Endothelial cell of umbilical vein (primary cell): ENCODE data around the gene STARD6. TPM values are rescaled to one million over a fixed set of nuclear protein-coding genes. Genes with fewer than 3 reads are reported as not detected.

Source experiments
- BruUV-seq: library from RNA; stranded (reverse); fragments of 400-500 nt; replicated peaks from 2 replicates; lab custom pipeline; 2021; lab: Mats Ljungman, UMichigan
- CTCF ChIA-PET: fragments of 300-600, 350-600 bp; sonication (Branson Sonifier 250); formaldehyde crosslinking; loops from one replicate; lab custom pipeline; 2021; ENCODE audit warnings: antibody characterized with exemption, inconsistent platforms; lab: Charles Lee
- POLR2A ChIA-PET: fragments of 300-600, 350-600 bp; sonication (Branson Sonifier 250); formaldehyde crosslinking; loops from one replicate; lab custom pipeline; 2021; ENCODE audit warnings: antibody characterized with exemption, inconsistent platforms; lab: Charles Lee
- DNase-seq: peaks from one replicate; pipeline ENCODE4 v3.0.0-alpha.2; 2011; ENCODE audit warnings: low read depth, low spot score
- FAIRE-seq: peaks from 2 replicates; lab custom pipeline; 2011; peaks lifted over from hg19 to GRCh38; lab: Jason Lieb, UNC
- H2AFZ ChIP-seq: 2 replicates; pipeline ENCODE4 v1.6.0; 2012; ENCODE audit warnings: low read depth, low read length, control low read depth, inconsistent platforms
- H3K27ac ChIP-seq: 2 replicates; pipeline ENCODE4 v1.5.1; 2011; ENCODE audit warnings: low read depth, mild to moderate bottlenecking, control low read depth, low read length, moderate library complexity; ENCODE audit not compliant: insufficient read depth
- H3K27me3 ChIP-seq, 2 experiments: 2 replicates each; pipeline versions ENCODE4 v1.6.0 to v1.6.1; 2011; ENCODE audit warnings: low read length in 2 of 2, mixed read lengths in 1 of 2; ENCODE audit not compliant: control insufficient read depth in 2 of 2, insufficient read depth in 2 of 2
- H3K36me3 ChIP-seq, 2 experiments: 2 replicates in 1 of 2; 3 replicates in 1 of 2; pipeline ENCODE4 v1.5.1; 2011; ENCODE audit warnings: low read length in 2 of 2, mild to moderate bottlenecking in 1 of 2, moderate library complexity in 1 of 2; ENCODE audit not compliant: control insufficient read depth in 2 of 2, insufficient read depth in 2 of 2; ENCODE audit errors: extremely low read depth in 1 of 2
- H3K4me1 ChIP-seq: 3 replicates; pipeline ENCODE4 v1.5.1; 2011; ENCODE audit warnings: mild to moderate bottlenecking, low read length; ENCODE audit not compliant: control insufficient read depth, insufficient read depth; ENCODE audit errors: extremely low read depth
- H3K4me2 ChIP-seq: 2 replicates; pipeline ENCODE4 v1.6.1; 2011; ENCODE audit warnings: low read length, control low read depth, mixed read lengths; ENCODE audit not compliant: insufficient read depth
- H3K4me3 ChIP-seq, 3 experiments: fragments of 200-600 bp in 1 of 3; sonication (generic), shearing (Covaris generic) in 1 of 3; replicated peaks in 1 of 3; 2 replicates each; pipeline ENCODE4 v1.5.1; 2011 to 2016; ENCODE audit warnings: control low read depth in 3 of 3, low read length in 3 of 3, mild to moderate bottlenecking in 2 of 3, inconsistent platforms in 1 of 3, low read depth in 1 of 3, moderate library complexity in 1 of 3; ENCODE audit not compliant: insufficient read depth in 1 of 3
- H3K79me2 ChIP-seq: 2 replicates; pipeline ENCODE4 v1.6.0; 2012; ENCODE audit warnings: low read length, inconsistent platforms; ENCODE audit not compliant: control insufficient read depth, insufficient read depth
- H3K9ac ChIP-seq: replicated peaks from 2 replicates; pipeline ENCODE3; 2011; ENCODE audit warnings: low read length, control low read depth; ENCODE audit not compliant: insufficient read depth; ENCODE audit errors: extremely low read depth
- H3K9me1 ChIP-seq: replicated peaks from 3 replicates; pipeline ENCODE4 v1.6.0; 2011; ENCODE audit warnings: mild to moderate bottlenecking, low read length; ENCODE audit not compliant: control insufficient read depth, insufficient read depth; ENCODE audit errors: extremely low read depth
- H3K9me3 ChIP-seq: replicated peaks from 2 replicates; pipeline ENCODE4 v1.5.1; 2012; ENCODE audit warnings: low read length, inconsistent platforms; ENCODE audit not compliant: control insufficient read depth, insufficient read depth
- H4K20me1 ChIP-seq: replicated peaks from 2 replicates; pipeline ENCODE3; 2011; ENCODE audit warnings: mild to moderate bottlenecking, low read length; ENCODE audit not compliant: control insufficient read depth, insufficient read depth; ENCODE audit errors: extremely low read depth
- EZH2 ChIP-seq: IDR thresholded peaks from 2 replicates; pipeline ENCODE4 v1.6.1; 2012; ENCODE audit warnings: borderline replicate concordance, low read depth, mild to moderate bottlenecking, moderate library complexity, low read length, inconsistent platforms; ENCODE audit not compliant: severe bottlenecking
- FOS ChIP-seq: IDR thresholded peaks from 2 replicates; pipeline ENCODE4 v1.6.1; 2011; ENCODE audit warnings: mild to moderate bottlenecking, low read length, moderate library complexity, borderline replicate concordance; ENCODE audit not compliant: insufficient read depth
- JUN ChIP-seq: IDR thresholded peaks from 2 replicates; pipeline ENCODE4 v1.6.1; 2011; ENCODE audit warnings: borderline replicate concordance, low read depth; ENCODE audit not compliant: insufficient read length, insufficient read depth
- MYC ChIP-seq: IDR thresholded peaks from one replicate; pipeline ENCODE4 v1.6.1; 2011; ENCODE audit warnings: mild to moderate bottlenecking, low read depth, low read length
- POLR2A ChIP-seq: IDR thresholded peaks from 2 replicates; pipeline ENCODE4 v1.6.1; 2012; ENCODE audit warnings: low read depth, mild to moderate bottlenecking, control low read depth, low read length
- dilution Hi-C: fragments of 300-500 bp; cut with MboI; formaldehyde crosslinking; loops from one replicate; pipeline ENCODE4 v1.15.0; 2019; ENCODE audit warnings: low sequenced_read_pairs; ENCODE audit not compliant: extremely low pct_ligation_motif_present
- intact Hi-C: fragments of 100-400 bp; cut with micrococcal nuclease; formaldehyde crosslinking; loops from one replicate; pipeline ENCODE4 v1.10.0; 2022
- polyA plus RNA-seq, 4 experiments: library from polyadenylated mRNA; depleted of rRNA in 3 of 4; stranded (reverse) in 3 of 4; unstranded in 1 of 4; fragments of >200 nt; gene quantifications; 2 replicates each; pipeline versions ENCODE4 v1.2.1 to v1.2.3, GENCODE V29; 2011 to 2012; ENCODE audit warnings: missing spikeins in 1 of 4
- small RNA-seq: library from RNA; depleted of rRNA; stranded (forward); fragments of <200 nt; gene quantifications from one replicate; pipeline ENCODE3, GENCODE V24; 2012; ENCODE audit warnings: low replicate concordance, low read depth; ENCODE audit not compliant: insufficient read depth, insufficient read length
- total RNA-seq: library from RNA; stranded (reverse); gene quantifications from 2 replicates; pipeline ENCODE4 v1.2.3, GENCODE V29; 2021
- TF ChIP-seq, protein P1 (sequence below): IDR thresholded peaks from 2 replicates; pipeline ENCODE4 v1.6.1; 2011; ENCODE audit not compliant: insufficient read depth, insufficient read length

STARD6 gene
- total and polyA plus RNA-seq, 2 donors (not counting 3 experiments of a cell fraction or from before 2014, with no cell fraction given) = not detected

DNA sequence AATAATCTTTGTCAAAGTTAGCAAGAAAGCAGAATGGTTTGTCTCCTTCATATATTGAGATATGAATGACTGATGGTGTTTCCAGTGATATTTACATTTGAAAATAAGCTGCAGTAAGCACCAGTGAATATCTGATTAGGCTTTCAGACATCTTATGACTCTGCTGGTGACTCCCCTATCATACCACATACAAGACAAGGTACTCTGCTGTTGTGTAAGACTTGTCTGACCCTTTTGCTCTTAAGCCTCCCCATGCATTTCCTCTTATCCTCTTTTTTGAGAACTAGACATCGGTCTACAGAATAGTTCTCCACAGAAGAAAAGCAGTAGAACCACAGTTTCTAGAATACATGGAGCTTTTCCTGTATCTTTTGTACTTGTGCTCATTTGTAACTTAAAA lies 79.0 kb downstream of the STARD6 start:
- intact Hi-C loops (no loop called here), dilution Hi-C loops (no loop called here)
- BruUV-seq = no TSS peak
- no peaks in the 10 kb centered on the region for H4K20me1 ChIP-seq
- DNase-seq = no peak
- no peaks in the 10 kb centered on the region for H3K9me1 ChIP-seq
- no peak overlapping the region for H3K27ac ChIP-seq
- no peak overlapping the region for H3K9ac ChIP-seq
- no peak for TF ChIP-seq JUN
- no peak for TF ChIP-seq FOS
- no peak for TF ChIP-seq MYC
- TF ChIP-seq, protein P1, sequence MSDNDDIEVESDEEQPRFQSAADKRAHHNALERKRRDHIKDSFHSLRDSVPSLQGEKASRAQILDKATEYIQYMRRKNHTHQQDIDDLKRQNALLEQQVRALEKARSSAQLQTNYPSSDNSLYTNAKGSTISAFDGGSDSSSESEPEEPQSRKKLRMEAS = no peak
- TF ChIP-seq EZH2 = no peak
- POLR2A ChIA-PET = no interaction called here
- CTCF ChIA-PET = interaction anchor here (0.7 to 2.3 kb wide), 2 partner anchors 8 to 55 kb away, joined by 3 to 11 read pairs; partner anchors contain the start of gene POLI
- no peak overlapping the region for H3K4me2 ChIP-seq
- H3K4me3 ChIP-seq = no peak overlapping the region
- no peaks in the 10 kb centered on the region for H3K79me2 ChIP-seq
- H3K36me3 ChIP-seq = peaks cover 4 to 10% of the 10 kb centered on the region in 2 experiments
- H3K4me1 ChIP-seq = no peaks in the 10 kb centered on the region
- H3K27me3 ChIP-seq = no peaks in the 10 kb centered on the region
- no peak for FAIRE-seq
- no peaks in the 10 kb centered on the region for H3K9me3 ChIP-seq
- no peak overlapping the region for H2AFZ ChIP-seq

DNA sequence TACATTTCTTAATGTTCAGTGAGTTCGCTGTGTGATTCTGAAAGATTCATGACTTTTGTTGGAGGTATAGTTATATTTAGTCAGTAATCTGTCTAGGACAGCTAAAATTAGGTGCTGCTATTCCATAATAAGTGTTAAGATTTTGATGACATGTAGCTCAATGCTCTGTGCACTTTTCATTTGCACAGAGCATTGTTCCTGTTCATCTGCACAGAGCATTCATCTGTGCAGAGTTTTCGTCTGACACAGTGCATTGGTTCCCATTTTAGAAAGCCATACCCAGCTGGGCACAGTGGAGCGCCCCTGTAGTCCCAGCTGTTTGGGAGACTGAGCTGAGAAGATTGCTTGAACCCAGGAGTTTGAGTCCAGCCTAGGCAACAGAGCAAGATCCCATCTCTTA lies 79.8 kb downstream of the STARD6 start:
- no peaks in the 10 kb centered on the region for H4K20me1 ChIP-seq
- H3K27ac ChIP-seq = no peak overlapping the region
- dilution Hi-C loops (no loop called here), intact Hi-C loops (no loop called here)
- H2AFZ ChIP-seq = no peak overlapping the region
- H3K4me1 ChIP-seq = no peaks in the 10 kb centered on the region
- POLR2A ChIA-PET = no interaction called here
- no peak for DNase-seq
- CTCF ChIA-PET = interaction anchor here (0.7 to 2.3 kb wide), 2 partner anchors 8 to 55 kb away, joined by 3 to 11 read pairs; partner anchors contain the start of gene POLI
- H3K4me2 ChIP-seq = no peak overlapping the region
- no peaks in the 10 kb centered on the region for H3K9me1 ChIP-seq
- peaks cover 4 to 10% of the 10 kb centered on the region in 2 experiments for H3K36me3 ChIP-seq
- no peaks in the 10 kb centered on the region for H3K27me3 ChIP-seq
- no peak for FAIRE-seq
- no peak for TF ChIP-seq POLR2A
- no peak for TF ChIP-seq EZH2
- no peak overlapping the region for H3K9ac ChIP-seq
- H3K4me3 ChIP-seq = no peak overlapping the region
- BruUV-seq = no TSS peak
- no peaks in the 10 kb centered on the region for H3K9me3 ChIP-seq
- no peaks in the 10 kb centered on the region for H3K79me2 ChIP-seq

Small RNAs within 50 kb of the gene (small RNA-seq; reads per million reads assigned to genes)
- gene SNRPGP2 = not detected

Other genes starting within 250 kb of the STARD6 start
- 105 and 110 TPM in 2 replicates for gene MBD2, start 133.2 kb downstream of the STARD6 start, total RNA-seq
- gene MBD2, start 133.2 kb downstream of the STARD6 start, polyA plus RNA-seq = 38.4 and 86.8 TPM in 2 replicates
- gene POLI, start 88.3 kb downstream of the STARD6 start, total RNA-seq = 16.8 and 19.6 TPM in 2 replicates
- 10.4 and 10.9 TPM in 2 replicates for gene POLI, start 88.3 kb downstream of the STARD6 start, polyA plus RNA-seq
- 20.8 and 21.4 TPM in 2 replicates for gene C18orf54, start within 50 bp of the STARD6 start, total RNA-seq
- gene C18orf54, start within 50 bp of the STARD6 start, polyA plus RNA-seq = 2.6 and 4.2 TPM in 2 replicates
- gene DYNAP, start 233.4 kb upstream of the STARD6 start, total RNA-seq = not detected in 2 replicates
- gene DYNAP, start 233.4 kb upstream of the STARD6 start, polyA plus RNA-seq = not detected in 2 replicates